Left colon (tissue), 2 donors: Measurements from ENCODE around the gene USP10. TPM values are rescaled to one million over a fixed set of nuclear protein-coding genes. Genes with fewer than 3 reads are reported as not detected.

Source experiments
- ATAC-seq: fragments of 200-7000 bp; cut with Tn5 transposase; one replicate; pipeline ENCODE4 v1.9.1; 2020; ENCODE audit warnings: mild to moderate bottlenecking, moderate library complexity
- DNase-seq, 2 donors: peaks; one replicate each; pipeline ENCODE4 v3.0.0-alpha.2; 2020
- intact Hi-C, 2 donors: fragments of 100-400 bp; cut with DNase I in 1 of 2; cut with micrococcal nuclease in 1 of 2; formaldehyde crosslinking; loops; one replicate each; pipeline versions ENCODE4 v1.11.2 to v1.14.0; 2022; cut with DNase I, micrococcal nuclease
- total RNA-seq, 2 donors: library from RNA; stranded (reverse); fragmentation: NEBNext Ultra II Directional; extraction: Animal tissue kit (Norgen Biotek cat#: 25700); gene quantifications; one replicate each; pipeline ENCODE4 v1.2.1, GENCODE V29; 2021
- donor health status: DM: no; HTN: no; CAD: no.
- donor health status: DM: yes; HTN: yes; CAD: no.

USP10 gene
- total RNA-seq, 2 donors from 2014 or later, result 65.3 to 77.3 TPM

DNA sequence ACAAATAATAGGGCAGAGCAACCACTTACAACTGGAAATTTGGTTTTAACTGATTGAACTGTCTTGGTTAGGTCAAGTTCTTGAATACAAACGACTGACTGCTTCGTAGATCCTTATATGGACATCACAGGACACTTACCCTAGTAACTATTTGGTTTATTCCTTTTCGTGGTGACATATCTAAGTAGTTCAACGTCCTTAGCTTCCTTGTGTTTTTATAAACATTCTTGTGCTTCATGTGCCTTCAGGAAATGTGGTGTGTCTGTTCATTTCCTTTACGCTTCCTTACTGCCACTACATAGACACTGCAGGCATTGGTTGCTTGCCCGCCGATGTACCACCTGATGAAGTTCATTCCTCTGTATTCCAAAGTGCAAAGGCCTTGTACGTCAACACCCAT, 59.3 kb downstream of the USP10 start:
- ATAC-seq, result no peak
- intact Hi-C loops, result loop anchor here in 1 of 2 donors (10.0 kb wide), 1 partner anchor 216 kb away; no protein-coding TSS in a partner anchor
- no peak for DNase-seq

DNA sequence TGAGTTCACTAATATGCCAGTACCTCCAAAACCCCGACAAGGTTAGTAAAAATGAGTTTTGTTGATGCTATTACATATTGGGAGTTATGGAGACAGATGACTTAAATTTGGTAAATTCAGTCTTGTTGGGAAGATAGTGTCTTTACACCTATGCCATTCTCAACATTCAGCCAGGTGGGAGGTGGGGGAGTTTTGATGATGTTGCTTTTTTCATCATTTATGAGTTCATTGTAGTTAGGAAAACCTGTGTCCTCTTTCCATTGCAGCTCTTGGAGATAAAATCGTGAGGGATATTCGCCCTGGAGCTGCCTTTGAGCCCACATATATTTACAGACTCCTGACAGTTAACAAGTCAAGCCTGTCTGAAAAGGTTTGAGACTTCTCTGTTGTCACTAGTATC, 60.1 kb downstream of the USP10 start:
- ATAC-seq (no peak), DNase-seq (no peak)
- intact Hi-C loops, result loop anchor here in 1 of 2 donors (10.0 kb wide), 1 partner anchor 215 kb away; no protein-coding TSS in a partner anchor

DNA sequence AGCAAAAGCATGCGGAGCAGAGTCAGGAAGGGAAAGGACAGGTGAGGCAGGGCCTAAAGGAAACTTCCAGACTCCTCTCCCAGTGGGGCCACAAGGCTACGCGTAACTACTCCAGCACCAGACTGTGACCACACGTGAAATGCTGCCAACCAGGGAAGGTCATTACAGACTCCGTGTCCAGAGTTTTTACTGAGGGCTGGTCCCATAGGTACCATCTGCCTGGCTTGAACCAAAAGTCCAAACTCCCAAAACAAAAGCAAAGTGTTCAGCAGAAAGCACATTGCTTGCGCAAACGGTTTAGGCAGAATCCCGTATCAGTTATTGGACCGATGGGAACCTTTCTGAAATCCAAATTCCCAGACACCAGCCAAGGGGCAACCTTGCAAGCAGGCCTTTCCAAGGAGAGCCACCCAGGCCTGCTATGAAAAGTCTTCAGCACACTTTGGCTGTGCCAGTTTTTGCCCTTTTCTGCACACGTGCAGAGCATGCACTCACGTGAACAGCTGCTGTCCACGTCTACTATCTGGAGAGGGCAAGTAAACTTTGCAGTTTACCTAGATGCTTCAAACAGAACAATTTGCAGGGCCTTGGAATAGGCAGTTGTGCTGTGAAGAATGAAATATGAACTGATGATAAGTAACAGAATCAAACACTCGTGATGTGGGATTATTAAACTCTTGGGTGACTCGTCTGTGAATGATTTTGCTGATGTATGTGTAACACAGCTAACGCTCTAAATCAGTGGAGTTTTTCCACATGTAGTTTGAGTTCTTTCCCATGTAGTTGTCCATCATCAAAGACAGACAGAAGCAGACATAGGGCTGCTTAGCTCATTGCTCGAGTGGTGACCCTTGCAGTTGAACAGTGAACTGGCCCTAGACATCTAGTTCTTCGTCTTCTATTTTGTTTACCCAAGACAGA, 61.9 kb downstream of the USP10 start:
- no peak for DNase-seq
- ATAC-seq, result no peak
- intact Hi-C loops, result no loop called here

DNA sequence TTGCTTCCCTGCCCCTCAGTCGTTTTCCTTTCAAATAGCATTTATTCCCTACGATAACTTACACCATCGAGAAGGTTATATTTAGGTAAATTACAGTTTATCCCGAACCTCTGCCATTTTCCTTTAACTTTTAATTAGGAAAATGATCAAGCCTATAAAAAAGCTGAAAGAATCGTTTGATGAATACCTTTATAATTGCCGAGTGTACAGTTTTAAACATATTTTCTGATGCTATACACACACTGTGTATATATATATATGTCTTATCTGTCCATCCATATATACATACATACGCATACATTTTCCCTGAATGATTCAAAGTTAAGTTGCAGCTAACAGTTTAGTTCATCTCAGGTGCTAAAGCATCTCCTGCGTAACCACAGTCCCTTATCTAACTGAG, 63.4 kb downstream of the USP10 start:
- ATAC-seq, result no peak
- DNase-seq, result no peak
- intact Hi-C loops, result no loop called here

DNA sequence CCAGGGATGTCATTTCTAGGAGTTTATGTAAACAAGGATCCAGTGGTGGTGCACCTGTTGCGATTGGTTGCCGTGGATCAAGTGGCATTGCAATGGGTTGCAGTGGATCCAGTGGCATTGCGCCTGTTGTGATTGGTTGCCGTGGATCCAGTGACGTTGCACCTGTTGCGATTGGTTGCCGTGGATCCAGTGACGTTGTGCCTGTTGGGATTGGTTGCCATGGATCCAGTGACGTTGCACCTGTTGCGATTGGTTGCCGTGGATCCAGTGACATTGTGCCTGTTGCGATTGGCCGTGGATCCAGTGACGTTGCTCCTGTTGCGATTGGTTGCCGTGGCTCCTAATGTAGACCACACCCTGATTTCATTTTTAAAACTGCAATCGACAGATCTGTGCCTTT, 63.8 kb downstream of the USP10 start:
- DNase-seq (no peak), ATAC-seq (no peak)
- intact Hi-C loops, result no loop called here

DNA sequence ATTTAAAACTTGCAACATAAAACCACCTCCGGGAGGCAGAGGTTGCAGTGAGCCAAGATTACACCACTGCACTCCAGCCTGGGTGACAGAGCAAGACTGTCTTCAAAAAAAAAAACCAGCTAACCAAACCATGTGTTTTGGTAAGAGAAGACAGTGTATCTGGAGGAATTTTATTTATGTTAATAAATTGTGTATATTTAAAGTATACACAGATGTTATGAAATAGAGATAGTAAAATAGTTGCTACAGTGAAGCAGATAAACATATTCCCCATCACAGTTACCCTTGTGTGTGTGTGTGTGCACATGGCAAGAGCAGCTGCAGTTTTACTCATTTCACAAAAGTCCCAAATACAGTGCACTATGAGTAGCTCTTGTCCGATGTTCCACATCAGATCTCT, 65.2 kb downstream of the USP10 start:
- intact Hi-C loops, result no loop called here
- ATAC-seq (no peak), DNase-seq (no peak)

DNA sequence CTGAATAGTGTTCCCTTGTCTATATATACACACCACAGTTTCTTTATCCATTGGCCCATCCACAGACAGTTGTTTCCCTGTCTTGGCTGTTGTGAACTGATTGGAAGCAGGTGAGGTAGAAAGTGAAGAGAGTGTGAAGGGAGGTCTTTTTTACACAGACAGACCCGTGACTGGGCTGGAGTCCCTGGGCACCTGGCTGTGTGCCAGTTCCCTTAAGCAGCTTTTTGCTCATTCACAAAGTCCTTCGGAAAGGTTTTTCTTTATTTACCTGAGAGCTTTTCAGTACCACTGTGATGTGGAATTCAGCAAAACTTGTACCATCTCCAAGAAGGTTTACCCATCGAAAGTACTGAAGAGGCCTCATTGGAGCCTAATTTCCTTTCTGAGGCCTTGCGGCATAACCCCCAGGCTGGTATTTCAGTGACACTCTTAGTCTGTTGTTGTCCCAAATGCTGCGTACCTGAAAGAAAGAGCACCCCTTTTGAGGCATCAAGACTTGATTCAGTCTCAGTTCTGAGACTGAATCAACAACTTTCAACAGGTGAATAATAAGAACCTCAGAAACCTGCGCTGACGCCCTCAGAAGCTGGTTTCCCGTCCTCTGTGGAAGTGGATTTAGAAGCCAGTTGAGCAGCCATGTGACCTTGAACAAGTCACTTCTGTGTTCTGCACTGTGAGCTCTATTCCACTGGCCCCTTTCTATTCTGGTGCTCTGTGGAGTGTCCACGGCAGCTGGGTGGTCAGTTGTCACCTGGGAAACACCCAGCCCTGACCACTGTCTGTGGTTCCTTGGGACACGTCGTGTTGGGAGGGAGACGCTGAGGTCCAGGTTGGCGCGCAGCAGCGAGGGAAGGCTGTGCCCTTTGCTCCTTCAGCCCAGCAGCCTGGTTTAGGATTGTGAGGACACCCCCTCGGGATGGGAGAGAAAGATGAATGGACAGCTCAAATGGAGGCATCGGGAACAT, 66.1 kb downstream of the USP10 start:
- ATAC-seq (no peak), DNase-seq (no peak)
- intact Hi-C loops, result no loop called here

DNA sequence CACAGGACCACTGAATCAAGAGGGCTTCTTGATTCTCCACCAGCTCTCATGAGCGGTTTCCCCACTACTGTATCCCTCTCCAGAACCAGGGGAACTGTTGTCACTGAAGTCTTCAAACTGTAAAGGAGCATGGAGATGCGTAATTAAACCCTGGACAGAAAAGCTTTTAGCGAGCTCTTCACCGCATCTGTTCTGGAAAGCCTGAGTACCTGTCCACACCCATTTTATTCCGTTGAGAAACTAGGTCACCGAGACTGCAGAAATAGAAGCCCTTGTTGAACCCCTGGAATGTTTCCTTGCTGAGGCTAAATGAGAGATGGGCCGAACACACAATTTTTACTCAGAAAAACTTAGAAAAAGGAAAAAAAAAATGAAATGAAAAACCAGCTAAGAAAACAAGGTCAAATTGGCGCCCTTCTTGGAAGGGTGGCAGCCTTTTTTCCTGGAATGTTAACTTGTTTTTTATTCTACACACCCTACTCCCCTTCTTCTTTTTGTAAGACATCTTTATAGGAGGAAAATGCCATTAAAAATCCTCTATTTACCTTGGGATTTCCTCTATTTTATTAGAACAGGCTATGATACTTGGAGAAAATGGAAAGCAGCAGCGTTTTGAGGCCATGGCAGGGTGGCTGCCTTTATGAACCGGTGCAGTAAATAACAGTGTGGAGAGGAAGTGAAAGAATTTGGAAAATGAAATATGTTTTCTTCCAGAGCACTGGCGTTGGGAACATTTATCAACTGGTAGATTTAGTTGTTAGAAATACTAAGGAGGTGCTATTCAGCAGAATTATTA, 67.4 kb downstream of the USP10 start:
- no peak for ATAC-seq
- DNase-seq, result no peak
- intact Hi-C loops, result no loop called here

DNA sequence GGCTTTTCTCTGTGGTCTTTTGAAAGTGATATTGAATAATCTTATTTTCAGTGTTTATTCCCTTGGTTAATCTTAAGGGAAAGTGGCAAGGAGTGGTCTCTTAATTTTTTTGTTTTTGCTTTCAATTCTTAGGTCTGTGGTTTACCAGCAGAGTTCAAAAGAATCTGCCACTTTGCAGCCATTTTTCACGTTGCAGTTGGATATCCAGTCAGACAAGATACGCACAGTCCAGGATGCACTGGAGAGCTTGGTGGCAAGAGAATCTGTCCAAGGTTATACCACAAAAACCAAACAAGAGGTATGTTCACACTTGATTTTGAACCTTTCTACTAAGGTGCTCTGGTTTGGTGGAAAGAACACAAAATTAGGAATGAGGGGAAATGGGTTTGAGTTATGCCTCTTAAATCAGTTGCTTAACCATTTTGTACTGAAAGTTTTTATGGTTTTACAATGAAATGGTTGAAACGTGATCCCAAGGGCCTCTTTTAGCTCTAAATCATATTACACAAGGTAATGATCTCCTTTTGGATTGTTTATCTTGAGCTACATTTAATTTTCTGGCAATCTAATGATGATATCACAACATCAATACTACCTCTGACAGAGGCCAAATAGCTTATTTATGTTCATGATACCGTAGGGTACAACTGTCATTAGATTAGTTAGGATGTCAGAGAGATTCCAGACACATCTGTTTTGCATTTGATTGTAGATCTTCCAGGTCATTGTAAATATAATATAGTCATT, 68.4 kb downstream of the USP10 start:
- intact Hi-C loops, result no loop called here
- no peak for ATAC-seq
- no peak for DNase-seq

DNA sequence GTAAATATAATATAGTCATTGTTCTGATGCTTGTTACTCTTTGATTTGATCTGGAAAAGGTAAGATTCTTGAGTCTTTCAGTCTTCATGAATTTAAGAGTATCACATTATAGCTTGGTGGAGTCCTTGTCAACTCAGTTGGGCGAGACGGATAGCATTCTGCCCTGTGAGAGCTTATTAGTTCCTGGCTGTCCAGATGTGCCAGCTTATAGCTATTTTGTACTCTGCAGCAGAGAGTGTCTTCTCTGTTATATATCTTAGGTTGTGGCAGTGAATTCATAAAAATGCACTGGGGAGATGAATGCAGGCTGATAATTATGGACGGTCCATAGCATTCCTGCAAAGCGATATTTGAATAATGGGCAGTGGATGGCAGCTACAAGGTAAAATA, 69.0 kb downstream of the USP10 start:
- DNase-seq (no peak), ATAC-seq (no peak)
- intact Hi-C loops, result no loop called here

DNA sequence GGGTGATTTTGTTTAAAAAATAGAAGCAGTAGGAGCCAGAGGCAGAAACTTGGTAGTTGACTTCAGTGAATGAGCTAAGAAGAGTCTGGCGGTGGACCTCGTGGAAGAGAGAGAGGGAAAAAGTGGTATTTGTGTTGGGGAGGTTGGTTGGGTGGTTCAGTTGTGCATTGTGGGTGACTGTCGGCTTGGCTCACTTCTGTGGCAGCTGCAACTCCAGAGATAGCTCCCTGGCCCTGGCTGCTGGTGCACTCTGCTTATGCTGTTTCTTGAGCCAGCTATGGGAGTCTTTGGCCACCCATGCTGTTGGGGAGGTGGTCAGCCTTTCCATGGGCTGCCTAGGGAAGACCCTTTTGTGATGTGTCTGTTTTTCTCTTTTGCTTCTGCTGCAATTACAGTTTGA, 69.6 kb downstream of the USP10 start:
- no peak for ATAC-seq
- no peak for DNase-seq
- intact Hi-C loops, result no loop called here

DNA sequence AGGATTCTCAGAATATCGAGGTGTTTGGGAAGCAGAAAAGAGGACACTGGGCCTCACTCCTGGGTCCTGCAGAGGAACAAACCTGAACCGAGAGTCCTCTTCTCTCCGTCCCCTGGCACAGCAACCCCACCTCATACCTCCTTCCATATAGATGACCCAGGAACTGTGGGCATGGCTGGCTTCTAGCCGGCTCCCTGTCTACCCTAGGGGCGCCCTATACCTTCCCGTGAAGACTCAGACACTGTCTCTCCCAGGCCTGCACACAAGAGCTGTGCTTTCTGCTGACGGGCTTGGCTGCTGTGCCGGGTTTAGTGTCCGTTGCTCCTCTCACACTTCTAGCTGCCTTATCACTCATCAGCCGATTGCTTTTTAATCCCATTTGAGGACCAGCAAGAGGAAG, 73.5 kb downstream of the USP10 start:
- intact Hi-C loops, result no loop called here
- DNase-seq (no peak), ATAC-seq (no peak)

DNA sequence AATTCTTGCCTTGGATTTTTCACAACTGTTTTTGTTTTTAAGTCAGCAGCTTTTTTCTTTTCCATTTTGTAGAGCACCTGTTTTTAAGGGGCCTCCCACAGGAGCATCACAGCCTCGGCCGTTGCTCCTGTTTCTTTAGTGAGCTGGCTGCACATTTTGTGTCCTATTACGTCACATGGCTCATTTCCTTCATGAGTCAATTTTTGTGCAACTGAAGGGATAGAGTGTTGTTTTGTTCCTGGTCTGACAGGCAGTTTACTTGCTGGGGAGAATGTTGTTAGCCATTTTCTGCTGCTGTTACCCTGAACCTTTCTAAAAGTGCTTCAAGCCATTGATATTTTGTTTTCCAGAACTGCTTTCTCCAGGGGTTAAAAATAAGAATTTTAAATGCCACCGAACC, 75.0 kb downstream of the USP10 start:
- DNase-seq (no peak), ATAC-seq (no peak)
- intact Hi-C loops, result no loop called here

DNA sequence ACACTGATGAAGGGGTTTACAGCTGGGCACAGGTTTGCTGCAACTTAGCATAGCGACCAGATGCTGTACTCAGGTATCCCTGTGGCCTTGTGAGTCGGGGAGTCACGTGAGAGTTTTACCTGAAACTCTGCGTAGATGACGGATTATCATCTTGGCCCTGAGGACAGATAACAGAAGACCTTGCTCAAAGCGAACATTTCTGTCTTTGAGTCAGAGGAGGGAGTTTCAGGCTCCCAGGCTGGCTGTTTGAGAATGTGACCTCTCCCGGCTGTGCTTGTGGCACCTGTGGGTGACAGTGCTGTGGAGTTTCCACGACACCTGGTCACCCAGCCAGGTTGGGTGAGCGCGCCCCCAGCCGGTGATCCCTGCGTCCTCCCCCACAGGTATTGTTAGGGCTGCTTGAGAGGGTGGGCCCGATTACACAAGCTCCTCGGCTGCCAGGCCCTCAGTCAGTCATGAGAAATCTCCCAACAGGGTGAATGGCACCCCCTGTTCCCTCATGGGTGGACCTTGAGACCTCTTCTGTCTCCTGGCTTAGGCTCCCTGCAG, 75.5 kb downstream of the USP10 start:
- no peak for DNase-seq
- intact Hi-C loops, result no loop called here
- no peak for ATAC-seq

DNA sequence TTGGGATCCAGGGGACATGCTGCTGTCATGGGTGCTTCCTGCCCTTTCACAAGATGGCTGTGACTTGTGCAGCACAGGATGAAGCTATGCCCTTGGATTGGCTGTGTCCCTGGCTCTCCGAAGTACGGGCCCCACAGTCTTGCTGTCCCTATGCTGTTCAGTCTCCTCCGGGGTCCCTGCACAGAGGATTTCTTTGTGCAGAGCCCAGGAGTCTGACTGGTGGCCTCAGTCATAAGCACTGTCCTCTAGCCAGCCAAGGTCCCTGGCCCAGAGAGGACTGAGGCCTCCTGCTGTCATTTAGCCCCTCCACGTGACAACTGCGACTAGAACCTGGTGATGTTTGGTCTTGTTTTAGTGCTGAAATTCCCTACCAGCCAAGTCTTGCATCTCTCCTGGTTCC, 77.6 kb downstream of the USP10 start:
- intact Hi-C loops, result no loop called here
- DNase-seq (no peak), ATAC-seq (no peak)

DNA sequence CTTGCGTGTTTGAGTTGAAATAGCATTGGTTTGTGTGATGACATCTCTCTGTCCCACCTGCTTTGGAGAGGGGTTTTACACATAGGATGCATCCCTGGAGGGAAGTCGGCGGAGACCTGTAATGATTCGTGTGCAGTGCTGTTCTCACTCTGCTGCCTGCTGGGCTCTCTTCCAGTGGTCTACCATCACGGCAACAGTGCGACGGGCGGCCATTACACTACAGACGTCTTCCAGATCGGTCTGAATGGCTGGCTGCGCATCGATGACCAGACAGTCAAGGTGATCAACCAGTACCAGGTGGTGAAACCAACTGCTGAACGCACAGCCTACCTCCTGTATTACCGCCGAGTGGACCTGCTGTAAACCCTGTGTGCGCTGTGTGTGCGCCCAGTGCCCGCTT, 78.9 kb downstream of the USP10 start:
- ATAC-seq (no peak), DNase-seq (no peak)
- intact Hi-C loops, result no loop called here

DNA sequence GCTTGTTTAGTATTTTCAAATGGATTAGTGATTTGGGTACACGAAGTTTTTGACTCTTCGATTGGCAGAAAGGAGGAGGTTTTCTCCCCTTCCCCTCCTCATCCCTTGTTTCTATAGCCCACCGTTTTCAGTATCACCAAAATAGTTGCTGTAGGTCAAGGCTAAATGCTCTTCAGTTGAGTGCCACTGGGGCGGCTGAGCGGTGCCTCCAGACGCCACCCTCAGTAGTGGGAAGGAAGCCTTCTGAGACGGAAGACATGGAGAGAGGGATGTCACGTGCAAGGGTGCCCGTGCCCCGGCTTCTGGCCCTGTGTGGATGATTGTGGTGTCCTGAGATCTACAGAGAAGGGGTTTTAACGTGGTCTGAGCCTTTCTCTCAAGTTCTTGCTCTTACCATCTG, 80.3 kb downstream of the USP10 start:
- ATAC-seq, result no peak

More for the DNA sequence above, 80.3 kb downstream of the USP10 start:
- intact Hi-C loops, result no loop called here
- no peak for DNase-seq
